Measurements from ENCODE around the gene TNFSF13.

Gene TNFSF13

DNA sequence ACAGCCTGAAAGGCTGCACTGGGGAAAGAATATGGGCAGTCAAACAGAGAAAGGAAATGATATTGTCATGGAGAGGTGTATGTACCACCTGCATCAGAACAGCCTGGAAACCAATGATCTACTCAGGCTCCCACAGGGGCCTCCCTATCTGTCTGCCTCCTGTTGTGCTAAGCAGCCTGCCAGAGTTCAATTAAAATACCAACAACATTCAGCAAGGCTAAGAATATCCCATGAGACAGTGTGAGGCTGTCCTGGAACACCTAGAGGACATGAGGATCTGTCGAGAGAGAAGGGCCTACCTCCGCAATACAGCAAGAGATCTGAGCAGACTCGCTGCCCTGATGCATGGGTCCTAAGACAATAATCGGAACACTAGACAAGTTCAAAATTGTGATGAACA is 47.7 kb downstream of the TNFSF13 start:
- H3K27ac ChIP-seq, result no peak overlapping the region
- POLR2A ChIA-PET (ENCODE audit: low non-redundant PET), result no interaction called here
- CTCF ChIA-PET, result no interaction called here
- TF ChIP-seq, protein P1, sequence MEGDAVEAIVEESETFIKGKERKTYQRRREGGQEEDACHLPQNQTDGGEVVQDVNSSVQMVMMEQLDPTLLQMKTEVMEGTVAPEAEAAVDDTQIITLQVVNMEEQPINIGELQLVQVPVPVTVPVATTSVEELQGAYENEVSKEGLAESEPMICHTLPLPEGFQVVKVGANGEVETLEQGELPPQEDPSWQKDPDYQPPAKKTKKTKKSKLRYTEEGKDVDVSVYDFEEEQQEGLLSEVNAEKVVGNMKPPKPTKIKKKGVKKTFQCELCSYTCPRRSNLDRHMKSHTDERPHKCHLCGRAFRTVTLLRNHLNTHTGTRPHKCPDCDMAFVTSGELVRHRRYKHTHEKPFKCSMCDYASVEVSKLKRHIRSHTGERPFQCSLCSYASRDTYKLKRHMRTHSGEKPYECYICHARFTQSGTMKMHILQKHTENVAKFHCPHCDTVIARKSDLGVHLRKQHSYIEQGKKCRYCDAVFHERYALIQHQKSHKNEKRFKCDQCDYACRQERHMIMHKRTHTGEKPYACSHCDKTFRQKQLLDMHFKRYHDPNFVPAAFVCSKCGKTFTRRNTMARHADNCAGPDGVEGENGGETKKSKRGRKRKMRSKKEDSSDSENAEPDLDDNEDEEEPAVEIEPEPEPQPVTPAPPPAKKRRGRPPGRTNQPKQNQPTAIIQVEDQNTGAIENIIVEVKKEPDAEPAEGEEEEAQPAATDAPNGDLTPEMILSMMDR (conservative IDR thresholded peaks at IDR 0.05; ENCODE audit: low read depth), result no peak
- no peak for DNase-seq (ENCODE audit: low spot score)

DNA sequence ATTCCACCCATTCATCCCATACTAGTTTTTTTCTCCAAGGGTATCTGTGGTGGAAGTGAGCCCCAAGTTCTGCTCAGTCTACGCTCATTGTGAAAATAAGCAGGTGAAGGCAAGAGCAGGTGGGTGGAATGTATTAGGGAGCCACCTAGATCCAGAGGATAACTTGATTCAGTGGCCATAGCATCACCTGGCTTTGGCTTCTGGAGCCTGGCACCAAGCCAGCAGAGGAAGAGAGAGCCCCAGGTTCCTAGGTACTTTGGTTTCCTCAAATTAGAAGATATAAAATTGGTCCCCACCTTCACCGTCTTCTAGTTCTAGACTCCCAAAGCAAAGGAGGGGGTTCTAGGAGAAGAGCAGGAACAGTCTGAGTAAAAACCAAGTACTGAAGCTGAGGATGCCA is 52.1 kb downstream of the TNFSF13 start:
- H3K27ac ChIP-seq, result no peak overlapping the region
- DNase-seq (ENCODE audit: low spot score), result no peak
- ChIA-PET POLR2A (ENCODE audit: low non-redundant PET) (interaction anchor here (0.5 kb wide), 1 partner anchor 91 kb away, joined by 3 read pairs; no protein-coding TSS in a partner anchor), CTCF (interaction anchor here (0.7 to 1.8 kb wide), 2 partner anchors 21 to 44 kb away, joined by 3 to 8 read pairs; no protein-coding TSS in a partner anchor)
- TF ChIP-seq, protein P1 (conservative IDR thresholded peaks at IDR 0.05; ENCODE audit: low read depth), result no peak

Data from RWPE1 (cell line).